ENCODE results near the gene PARG.
"Not testable (repeated sequence)": the region's sequence is repeated elsewhere in the genome, so short reads cannot be mapped to it uniquely, and the experiment has no call there.

PARG gene

DNA sequence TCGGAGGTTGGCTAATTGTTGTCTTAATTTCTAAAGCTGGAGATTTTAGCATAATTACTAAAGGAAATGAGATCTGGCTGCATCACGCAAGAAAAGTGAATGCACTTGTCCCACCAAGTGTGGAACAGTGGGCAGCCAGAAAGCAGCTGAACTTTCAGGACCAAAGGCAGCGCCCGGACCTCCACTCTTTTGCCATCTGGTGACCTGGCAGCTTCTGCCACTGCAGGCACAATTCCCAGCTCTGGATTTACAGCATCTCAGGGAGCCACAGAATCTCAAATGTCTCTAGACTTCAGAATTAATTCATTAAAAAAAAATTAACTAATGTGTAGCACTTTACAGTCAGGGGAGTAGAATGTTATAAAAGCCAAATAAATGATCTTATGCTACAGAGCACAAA, 165.0 kb downstream of the PARG start:
- Histone ChIP-seq H3K36me3 (ENCODE audit: insufficient read depth, low read length) (no peaks in the 10 kb centered on the region), H3K4me3 (ENCODE audit: low read depth, low read length) (no peak overlapping the region), H3K27me3 (ENCODE audit: insufficient read depth, low read length) (peaks cover 63% of the 10 kb centered on the region), H3K79me2 (ENCODE audit: control insufficient read depth, insufficient read depth, low read length, unreplicated experiment) (no peaks in the 10 kb centered on the region), H2AFZ (ENCODE audit: low read length, unreplicated experiment) (no peak overlapping the region), H3K4me1 (ENCODE audit: control insufficient read depth, insufficient read depth, low read length, unreplicated experiment) (no peaks in the 10 kb centered on the region), H3K27ac (ENCODE audit: low read depth, low read length) (no peak overlapping the region)

DNA sequence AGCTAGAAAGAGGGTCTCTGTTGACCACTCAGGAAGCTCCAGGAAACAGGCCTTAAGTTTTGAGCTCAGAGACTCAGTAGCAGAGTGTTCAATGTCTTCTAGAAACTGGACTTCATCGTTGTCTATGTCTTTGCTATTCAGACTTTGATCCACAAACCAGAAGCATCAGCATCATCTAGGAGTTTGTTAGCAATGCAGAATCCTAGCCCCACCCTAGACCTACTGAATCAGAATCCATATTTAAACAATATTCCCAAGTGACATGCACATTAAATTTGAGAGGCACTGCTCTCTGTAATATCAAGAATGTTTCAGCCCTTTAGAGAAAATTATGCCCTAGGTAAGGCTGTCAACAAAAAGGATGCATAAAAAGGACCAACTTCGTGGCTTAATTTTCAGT, 166.8 kb downstream of the PARG start:
- Histone ChIP-seq H3K27ac (ENCODE audit: low read depth, low read length) (no peak overlapping the region), H3K4me3 (ENCODE audit: low read depth, low read length) (no peak overlapping the region)

DNA sequence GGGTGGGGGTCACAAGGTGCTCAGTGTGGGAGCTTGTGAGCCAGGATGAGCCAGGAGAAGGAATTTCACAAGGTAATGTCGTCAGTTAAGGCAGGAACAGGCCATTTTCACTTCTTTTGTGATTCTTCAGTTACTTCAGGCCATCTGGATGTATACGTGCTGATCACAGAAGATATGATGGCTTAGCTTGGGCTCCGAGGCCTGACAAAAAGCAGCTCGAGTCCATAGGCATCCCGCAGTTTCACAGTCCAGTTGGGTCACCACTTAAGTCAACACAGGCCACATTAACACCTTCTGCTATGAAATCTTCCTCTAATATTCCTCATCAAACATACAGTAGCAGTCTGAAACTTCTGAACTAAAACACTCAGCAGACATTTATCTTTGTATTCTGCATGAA, 168.9 kb downstream of the PARG start:
- H3K4me3 ChIP-seq (ENCODE audit: low read depth, low read length); H3K79me2 ChIP-seq (ENCODE audit: control insufficient read depth, insufficient read depth, low read length, unreplicated experiment); H2AFZ ChIP-seq (ENCODE audit: low read length, unreplicated experiment); H3K4me1 ChIP-seq (ENCODE audit: control insufficient read depth, insufficient read depth, low read length, unreplicated experiment); H3K36me3 ChIP-seq (ENCODE audit: insufficient read depth, low read length); H3K27ac ChIP-seq (ENCODE audit: low read depth, low read length): not testable (repeated sequence)
- peaks cover 90% of the 10 kb centered on the region for H3K27me3 ChIP-seq (ENCODE audit: insufficient read depth, low read length)

More for the DNA sequence above, 166.8 kb downstream of the PARG start:
- Histone ChIP-seq H3K4me1 (ENCODE audit: control insufficient read depth, insufficient read depth, low read length, unreplicated experiment) (no peaks in the 10 kb centered on the region), H3K36me3 (ENCODE audit: insufficient read depth, low read length) (no peaks in the 10 kb centered on the region), H3K79me2 (ENCODE audit: control insufficient read depth, insufficient read depth, low read length, unreplicated experiment) (no peaks in the 10 kb centered on the region), H3K27me3 (ENCODE audit: insufficient read depth, low read length) (peaks cover 77% of the 10 kb centered on the region), H2AFZ (ENCODE audit: low read length, unreplicated experiment) (no peak overlapping the region)

DNA sequence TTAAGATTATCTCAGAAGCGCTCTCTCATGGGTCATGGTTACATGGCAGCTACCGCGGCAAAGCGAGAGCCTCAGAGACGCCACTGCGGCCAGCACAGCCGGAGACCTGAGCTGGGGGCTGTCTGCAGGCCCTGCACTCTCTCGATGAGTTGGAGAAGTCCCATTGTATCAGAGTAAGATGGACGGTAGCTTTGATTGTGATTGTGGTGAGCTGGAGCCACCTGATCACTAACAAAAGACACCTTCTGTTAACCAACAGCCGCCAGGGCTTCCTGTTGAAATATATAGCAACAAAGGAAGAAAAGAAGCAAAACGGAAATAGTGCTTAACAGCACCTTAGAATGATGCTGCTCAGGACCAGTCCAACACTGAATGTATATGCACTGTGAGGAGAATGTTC, 170.8 kb downstream of the PARG start:
- peaks cover 96% of the 10 kb centered on the region for H3K27me3 ChIP-seq (ENCODE audit: insufficient read depth, low read length)
- not testable (repeated sequence) for H3K27ac ChIP-seq (ENCODE audit: low read depth, low read length); H3K79me2 ChIP-seq (ENCODE audit: control insufficient read depth, insufficient read depth, low read length, unreplicated experiment); H2AFZ ChIP-seq (ENCODE audit: low read length, unreplicated experiment); H3K36me3 ChIP-seq (ENCODE audit: insufficient read depth, low read length); H3K4me3 ChIP-seq (ENCODE audit: low read depth, low read length); H3K4me1 ChIP-seq (ENCODE audit: control insufficient read depth, insufficient read depth, low read length, unreplicated experiment)

DNA sequence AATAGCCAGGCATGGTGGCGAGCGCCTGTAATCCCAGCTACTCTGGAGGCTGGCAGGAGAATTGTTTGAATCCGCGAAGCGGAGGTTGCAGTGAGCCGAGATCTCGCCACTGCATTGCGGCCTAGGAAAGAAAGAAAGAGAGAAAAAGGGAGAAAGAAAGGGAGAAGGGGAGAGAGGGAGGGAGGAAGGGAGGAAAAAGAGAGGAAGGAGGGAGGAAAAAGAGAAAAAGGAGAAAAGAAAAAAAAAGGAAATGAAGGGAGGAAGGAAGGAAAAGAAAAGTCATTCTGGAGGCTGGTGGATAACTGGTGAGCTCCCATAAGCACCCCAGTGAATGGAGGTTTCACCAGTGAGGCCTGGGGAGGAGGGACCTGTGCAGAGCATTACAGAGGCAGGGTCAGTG, 172.1 kb downstream of the PARG start:
- Histone ChIP-seq H3K4me1 (ENCODE audit: control insufficient read depth, insufficient read depth, low read length, unreplicated experiment) (no peaks in the 10 kb centered on the region), H3K36me3 (ENCODE audit: insufficient read depth, low read length) (no peaks in the 10 kb centered on the region), H3K27me3 (ENCODE audit: insufficient read depth, low read length) (peaks cover 84% of the 10 kb centered on the region), H3K4me3 (ENCODE audit: low read depth, low read length) (no peak overlapping the region), H2AFZ (ENCODE audit: low read length, unreplicated experiment) (no peak overlapping the region), H3K79me2 (ENCODE audit: control insufficient read depth, insufficient read depth, low read length, unreplicated experiment) (no peaks in the 10 kb centered on the region), H3K27ac (ENCODE audit: low read depth, low read length) (no peak overlapping the region)

DNA sequence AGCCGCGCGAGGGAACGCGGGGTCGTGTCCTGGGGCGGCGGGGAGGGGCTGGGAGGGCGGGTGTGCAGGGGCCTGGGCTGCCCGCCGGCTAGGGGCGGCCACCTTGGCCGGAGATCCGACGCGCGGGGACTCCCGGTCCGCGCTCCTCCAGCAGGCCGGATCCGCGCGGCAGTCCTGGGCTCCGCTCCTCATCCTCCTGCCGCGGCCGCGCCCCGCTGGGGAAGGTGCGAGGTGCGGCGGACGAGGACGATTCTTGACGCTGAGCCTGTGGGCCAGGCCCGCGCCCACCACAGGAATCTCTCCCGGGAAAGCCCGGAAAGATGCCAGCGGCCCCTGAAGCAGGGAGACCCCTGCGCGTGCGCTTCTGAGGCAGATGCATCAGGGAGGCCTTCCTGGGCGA, 173.1 kb downstream of the PARG start:
- Histone ChIP-seq H3K4me1 (ENCODE audit: control insufficient read depth, insufficient read depth, low read length, unreplicated experiment) (no peaks in the 10 kb centered on the region), H3K36me3 (ENCODE audit: insufficient read depth, low read length) (no peaks in the 10 kb centered on the region), H3K79me2 (ENCODE audit: control insufficient read depth, insufficient read depth, low read length, unreplicated experiment) (no peaks in the 10 kb centered on the region), H3K27ac (ENCODE audit: low read depth, low read length) (no peak overlapping the region), H3K27me3 (ENCODE audit: insufficient read depth, low read length) (peaks cover 83% of the 10 kb centered on the region), H3K4me3 (ENCODE audit: low read depth, low read length) (no peak overlapping the region), H2AFZ (ENCODE audit: low read length, unreplicated experiment) (no peak overlapping the region)

DNA sequence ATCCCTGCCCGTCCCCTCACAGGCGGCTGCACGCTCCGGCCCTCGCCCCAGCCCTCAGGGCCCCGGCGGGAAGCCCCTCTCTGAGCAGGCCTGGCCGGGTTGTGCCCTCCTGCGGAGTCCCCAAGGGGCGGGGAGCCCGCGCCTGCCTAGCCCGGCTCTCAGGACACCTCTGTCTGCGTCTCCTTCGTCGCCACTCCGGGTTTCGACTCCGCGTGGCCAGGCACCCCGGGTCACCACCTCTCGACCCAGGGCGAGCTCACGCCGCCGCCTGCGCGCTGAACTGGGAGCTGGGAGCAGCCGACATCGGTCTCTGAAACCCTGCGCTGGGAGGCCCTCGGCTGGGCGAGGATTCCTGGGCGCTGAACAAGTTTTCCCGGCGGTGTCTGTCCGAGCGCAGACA, 173.5 kb downstream of the PARG start:
- no peak overlapping the region for H3K4me3 ChIP-seq (ENCODE audit: low read depth, low read length)
- no peaks in the 10 kb centered on the region for H3K79me2 ChIP-seq (ENCODE audit: control insufficient read depth, insufficient read depth, low read length, unreplicated experiment)
- no peaks in the 10 kb centered on the region for H3K36me3 ChIP-seq (ENCODE audit: insufficient read depth, low read length)
- H2AFZ ChIP-seq (ENCODE audit: low read length, unreplicated experiment) = no peak overlapping the region
- peaks cover 83% of the 10 kb centered on the region for H3K27me3 ChIP-seq (ENCODE audit: insufficient read depth, low read length)
- no peaks in the 10 kb centered on the region for H3K4me1 ChIP-seq (ENCODE audit: control insufficient read depth, insufficient read depth, low read length, unreplicated experiment)
- no peak overlapping the region for H3K27ac ChIP-seq (ENCODE audit: low read depth, low read length)

Measured in ACC112 (cell line).